AG20443 (cell line): Measurements from ENCODE around the gene CLDN7.

Source experiments
- DNase-seq: peaks from one replicate; pipeline ENCODE4 v3.0.0; 2012; ENCODE audit warnings: low spot score, mixed read lengths

Gene CLDN7

DNA sequence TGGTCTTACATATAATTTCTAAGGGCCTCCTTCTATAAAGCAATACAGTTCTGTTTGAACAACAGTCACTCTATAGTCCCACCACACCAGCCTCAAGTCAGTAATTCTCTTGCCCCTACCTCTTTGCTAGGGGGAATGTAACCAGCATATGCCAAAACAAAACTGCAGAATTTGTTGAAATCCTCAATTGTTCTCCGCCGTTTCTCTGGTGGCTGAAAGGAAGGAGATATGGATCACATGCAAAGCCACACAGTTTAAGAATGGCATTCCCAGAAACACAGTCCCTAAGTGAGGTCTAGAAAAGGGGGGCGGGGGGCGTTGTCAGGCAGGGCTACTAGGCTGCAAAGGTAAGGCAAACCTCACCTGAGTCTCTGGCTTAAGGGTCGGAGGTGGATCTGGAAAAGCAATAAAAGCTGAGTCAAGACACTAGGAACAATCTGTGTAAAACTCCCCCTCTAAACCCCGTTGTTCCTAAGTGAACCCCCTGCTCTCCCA is 25.0 kb downstream of the CLDN7 start:
- no peak for DNase-seq

- no peak for DNase-seq
These were observed 25.5 kb downstream of the CLDN7 start for GRCh38 chr17:7236808-7237207.

DNA sequence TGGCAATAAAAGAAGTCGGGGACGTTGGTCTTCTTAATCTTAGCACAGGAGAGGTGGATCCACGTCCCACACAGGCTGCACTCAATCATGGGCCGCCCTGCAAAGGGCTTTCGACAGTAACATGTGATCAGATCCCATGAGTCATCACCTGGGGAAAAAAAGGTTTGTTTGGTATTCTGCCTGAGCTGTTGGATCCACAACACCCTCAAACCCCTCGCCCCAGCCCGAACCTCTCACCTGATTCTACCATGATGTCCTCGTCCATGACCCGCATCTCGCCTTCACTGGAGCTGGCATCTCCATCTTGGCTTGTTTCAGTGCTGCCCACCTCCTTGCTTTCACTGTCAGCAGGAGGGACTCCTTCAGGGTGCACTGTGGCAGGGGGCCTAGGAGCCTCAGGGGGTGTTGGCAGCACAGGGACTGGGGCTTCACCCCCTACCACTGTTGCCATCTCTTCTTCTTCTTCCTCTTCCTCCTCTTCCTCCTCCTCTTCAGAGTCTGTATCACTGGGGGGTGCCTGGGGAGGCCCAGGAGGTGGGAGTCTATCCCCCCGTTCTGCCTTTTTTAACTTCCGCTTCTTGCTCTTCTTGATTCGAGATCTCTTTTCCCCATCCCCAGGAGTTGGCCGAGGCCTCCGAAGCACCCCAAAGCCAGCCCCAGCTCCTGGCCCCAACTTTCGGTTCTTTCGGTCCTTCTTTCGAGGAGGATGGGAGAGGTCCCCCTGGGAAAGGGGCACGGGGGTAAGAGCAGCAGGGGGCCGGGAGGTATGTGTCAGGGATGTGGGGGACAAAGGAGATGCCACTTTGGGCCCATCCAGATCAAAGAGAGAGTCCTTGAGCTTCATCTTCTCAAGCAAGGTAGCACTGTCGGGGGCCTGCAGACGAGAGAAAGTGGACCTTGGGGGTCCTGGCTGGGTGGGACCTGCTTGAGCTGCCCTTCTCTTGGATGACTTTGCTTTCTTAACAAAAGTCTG is 26.3 kb downstream of the CLDN7 start:
- no peak for DNase-seq

DNA sequence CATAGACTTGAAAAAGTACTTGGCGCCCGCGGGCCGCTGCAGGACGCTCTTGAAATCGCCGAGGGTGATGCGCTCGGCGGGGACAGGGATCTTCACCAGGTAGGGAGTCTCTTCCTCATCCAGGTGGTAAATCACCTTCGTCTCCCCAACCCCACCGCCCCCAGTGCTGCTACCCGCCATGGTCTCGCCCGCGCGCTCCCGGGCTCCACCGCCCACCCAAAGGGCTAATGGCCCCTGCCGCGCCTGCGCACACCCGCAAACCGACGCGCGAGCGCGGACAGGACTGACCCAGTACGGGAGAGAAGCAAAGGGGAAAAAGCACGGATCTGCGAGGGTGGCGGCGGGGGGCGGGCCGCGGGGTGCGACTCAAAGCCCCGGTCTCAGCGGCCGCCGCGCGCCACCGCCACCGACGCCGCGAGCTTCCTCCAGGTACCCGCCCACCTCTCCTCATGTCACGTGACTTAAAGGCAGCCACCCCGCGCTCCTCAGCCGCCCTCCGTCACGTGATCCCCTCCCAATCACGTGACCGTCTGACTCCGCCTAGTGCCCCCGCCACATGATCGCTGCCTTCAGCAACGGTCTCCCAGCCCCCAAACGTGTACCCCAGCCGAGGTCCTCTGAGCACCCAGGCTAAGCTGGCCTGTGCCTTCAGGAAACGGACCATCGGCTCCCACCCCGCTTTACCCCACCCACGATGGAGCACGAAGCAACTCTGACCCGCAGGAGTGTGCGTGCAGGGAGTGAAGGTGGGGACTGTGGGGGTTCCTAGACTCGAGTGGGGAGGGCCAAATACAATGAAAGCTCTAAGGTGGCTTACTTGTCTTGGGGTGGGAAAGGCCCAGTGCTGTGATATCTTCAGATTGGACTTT is 28.0 kb downstream of the CLDN7 start, which contains the start of gene DVL2:
Gene DVL2, minus strand, starts transcription at position 435 of the 869 bp plus-strand sequence. Its CDS starts 255 bp downstream, at position 180.
- DNase-seq, result peak; percentile 95

- no peak for DNase-seq
These were observed 28.6 kb downstream of the CLDN7 start for GRCh38 chr17:7233701-7234082.

DNA sequence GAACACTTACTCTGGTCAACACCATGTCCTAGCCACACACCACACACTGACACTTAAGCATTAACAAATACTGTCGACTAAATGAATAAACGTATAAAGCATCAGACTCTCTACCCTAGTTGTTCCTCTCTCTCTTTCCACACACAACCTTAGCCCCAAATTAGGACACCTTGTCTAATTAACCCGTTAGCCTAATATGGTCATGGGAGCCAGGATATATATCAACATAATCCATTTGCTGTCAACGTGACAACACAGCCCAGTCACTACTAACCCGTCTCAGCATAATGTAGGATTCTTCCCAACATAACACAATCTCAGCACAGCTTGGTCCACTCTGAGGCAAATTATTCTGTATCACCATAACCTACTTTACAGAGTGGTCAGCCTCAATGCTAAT is 30.2 kb downstream of the CLDN7 start:
- DNase-seq, result no peak

- no peak for DNase-seq
These were observed 32.8 kb downstream of the CLDN7 start for GRCh38 chr17:7229504-7229903.

DNA sequence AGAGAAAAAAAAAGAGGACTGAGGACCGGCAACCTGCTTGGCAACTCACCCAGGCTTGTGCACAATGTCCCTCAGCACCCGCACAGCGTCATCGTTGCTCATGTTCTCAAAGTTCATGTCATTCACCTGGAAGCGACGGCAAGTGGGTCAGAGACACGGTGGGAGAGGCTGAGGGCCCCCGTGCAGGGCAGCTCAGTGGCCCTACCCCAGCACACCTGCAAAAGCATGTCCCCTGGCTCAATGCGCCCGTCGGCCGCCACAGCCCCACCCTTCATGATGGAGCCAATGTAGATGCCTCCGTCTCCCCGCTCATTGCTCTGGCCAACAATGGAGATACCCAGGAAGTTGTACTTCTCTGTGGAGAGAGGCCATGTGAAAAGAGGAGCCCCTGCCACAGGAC is 33.4 kb downstream of the CLDN7 start:
- no peak for DNase-seq

GRCh38 chr17:7226721-7227710 is 35.3 kb downstream of the CLDN7 start:
- DNase-seq, result no peak

- no peak for DNase-seq
These were observed 36.5 kb downstream of the CLDN7 start for GRCh38 chr17:7225711-7226331.

DNA sequence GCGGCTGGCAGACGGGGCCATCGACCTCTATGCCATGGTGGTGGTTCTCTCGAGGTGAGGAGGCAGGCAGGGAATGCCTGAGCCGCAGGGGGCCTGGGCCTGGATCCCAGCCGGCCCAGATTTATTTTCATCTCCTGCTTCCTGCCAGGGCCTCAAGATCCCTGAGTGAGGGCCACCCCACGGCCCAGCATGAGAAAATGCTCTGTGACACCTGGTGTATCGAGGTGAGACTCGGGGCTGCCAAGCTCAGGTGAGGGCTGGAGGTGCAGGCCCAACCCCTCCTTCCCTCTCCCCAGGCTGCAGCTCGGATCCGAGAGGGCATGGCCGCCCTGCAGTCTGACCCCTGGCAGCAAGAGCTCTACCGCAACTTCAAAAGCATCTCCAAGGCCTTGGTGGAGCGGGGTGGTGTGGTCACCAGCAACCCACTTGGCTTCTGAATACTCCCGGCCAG is 37.6 kb downstream of the CLDN7 start:
- no peak for DNase-seq

DNA sequence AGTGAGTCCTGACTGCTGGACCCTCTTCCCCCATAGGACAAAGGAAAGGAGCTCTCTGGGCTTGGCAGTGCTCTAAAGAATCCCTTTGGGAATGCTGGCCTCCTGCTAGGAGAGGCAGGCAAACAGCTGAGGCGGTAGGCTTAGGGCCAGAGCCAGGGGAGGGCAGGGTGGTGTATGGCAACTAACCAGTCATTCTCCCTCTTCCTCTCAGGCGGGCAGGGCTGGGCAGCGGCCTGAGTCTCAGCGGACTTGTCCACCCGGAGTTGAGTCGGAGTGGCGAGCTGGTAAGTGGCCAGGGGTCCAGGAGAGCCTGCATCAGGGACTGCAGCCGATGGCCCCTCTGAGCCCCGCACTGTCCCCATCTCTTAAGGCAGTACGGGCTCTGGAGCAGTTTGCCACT is 38.2 kb downstream of the CLDN7 start:
- no peak for DNase-seq

DNA sequence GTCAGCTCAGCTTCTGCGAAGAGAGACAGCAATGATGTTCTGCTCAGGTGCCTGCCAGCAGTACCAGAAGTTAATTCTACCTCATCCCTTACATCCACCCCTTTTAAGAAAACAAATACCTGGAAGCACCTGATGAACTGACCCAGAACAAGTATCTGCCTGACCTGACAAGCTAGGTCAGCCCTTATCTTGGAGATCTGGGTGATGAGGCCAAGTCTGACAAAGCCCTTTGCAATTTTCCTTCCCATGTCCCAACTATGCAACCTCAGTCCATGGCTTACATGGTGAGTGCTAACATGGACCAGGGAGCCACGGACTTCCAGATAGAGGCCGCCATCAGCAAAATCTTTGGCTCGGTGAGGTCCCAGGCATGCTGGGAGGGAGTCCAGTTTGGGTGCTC is 38.9 kb downstream of the CLDN7 start:
- no peak for DNase-seq

GRCh38 chr17:7222972-7223292 is 39.3 kb downstream of the CLDN7 start:
- no peak for DNase-seq

GRCh38 chr17:7222093-7222971 is 39.9 kb downstream of the CLDN7 start:
- no peak for DNase-seq

DNA sequence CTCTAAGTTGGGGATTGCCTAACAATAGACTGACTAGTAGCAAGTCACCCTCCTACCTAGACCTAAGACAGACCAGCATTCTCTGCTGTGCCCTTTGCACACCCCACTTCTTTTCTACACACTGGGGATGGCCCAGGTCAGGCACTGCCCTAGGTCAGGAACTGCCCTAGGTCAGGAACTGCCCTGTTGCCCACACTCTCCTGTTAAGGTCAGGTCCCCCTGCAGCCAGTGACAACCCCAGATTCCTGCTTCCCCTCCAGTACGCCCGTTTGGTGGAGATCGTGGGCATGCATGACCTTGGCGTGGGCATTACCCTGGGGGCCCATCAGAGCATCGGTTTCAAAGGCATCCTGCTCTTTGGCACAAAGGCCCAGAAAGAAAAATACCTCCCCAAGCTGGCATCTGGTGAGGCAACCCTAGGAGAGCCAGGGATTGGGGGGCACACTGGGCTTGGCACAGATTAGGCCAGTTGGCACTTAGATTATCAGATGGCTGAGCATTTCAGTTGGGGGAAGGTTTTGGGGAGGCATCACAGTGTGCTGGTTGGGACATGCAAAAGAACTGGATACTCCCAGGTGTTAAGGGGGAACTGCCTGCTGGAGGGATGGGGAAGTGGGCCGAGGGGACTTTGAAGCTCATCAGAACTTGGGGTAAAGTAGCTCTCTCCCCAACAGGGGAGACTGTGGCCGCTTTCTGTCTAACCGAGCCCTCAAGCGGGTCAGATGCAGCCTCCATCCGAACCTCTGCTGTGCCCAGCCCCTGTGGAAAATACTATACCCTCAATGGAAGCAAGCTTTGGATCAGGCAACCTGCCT is 40.8 kb downstream of the CLDN7 start:
- DNase-seq, result no peak

DNA sequence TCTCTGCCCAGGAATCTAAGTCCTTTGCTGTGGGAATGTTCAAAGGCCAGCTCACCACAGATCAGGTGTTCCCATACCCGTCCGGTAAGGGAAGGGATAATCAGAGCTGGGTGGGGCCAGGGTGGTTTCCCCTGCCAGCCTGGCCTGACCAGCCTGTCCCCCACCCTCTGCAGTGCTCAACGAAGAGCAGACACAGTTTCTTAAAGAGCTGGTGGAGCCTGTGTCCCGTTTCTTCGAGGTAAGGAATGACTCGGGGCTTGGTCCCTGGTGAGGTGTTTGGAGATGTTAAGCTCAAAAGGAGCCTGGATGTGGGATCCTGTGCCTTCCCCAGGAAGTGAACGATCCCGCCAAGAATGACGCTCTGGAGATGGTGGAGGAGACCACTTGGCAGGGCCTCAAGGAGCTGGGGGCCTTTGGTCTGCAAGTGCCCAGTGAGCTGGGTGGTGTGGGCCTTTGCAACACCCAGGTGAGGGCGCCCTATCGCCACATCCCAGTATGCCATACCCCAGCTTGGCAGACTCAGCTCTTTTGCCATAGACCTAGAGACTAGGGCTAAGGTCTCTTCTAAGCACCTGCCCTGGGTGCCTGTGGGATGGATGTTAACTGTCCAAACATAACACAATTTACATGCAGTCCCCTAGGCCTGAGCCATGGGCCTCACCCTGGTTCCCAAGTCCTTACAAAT is 41.5 kb downstream of the CLDN7 start:
- DNase-seq, result peak; percentile 58

DNA sequence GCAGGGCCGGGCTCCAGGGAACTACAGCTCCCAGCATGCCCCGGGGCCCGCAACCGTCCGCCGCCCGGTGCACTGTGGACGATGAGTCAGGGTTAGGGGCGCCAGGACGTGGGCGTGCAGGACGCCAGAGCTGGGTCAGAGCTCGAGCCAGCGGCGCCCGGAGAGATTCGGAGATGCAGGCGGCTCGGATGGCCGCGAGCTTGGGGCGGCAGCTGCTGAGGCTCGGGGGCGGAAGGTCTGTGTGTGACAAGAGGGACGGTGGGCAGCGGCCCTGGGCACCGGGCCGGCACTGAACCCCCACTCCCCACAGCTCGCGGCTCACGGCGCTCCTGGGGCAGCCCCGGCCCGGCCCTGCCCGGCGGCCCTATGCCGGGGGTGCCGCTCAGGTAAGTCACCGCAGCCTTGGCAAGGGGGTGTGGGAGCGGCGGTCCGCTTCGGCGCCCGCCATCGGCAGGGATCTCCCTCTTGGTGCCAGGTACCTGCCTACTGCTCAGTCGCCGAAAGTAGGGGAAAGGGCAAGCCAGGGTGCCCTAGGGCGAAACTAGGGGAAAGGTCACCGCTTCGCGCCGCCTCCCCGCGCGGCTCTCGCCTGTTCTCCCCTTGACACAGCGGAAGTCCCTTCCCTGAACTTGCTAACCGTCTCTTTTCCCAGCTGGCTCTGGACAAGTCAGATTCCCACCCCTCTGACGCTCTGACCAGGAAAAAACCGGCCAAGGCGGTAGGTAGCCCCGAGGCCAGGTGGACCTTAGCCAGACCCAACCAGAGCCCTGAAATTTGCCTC is 42.3 kb downstream of the CLDN7 start, which contains the start of the genes ACADVL and DLG4:
Gene ACADVL, plus strand, starts transcription at position 127 of the 781 bp plus-strand sequence. Its CDS starts 47 bp downstream, at position 174.
Gene DLG4, minus strand, starts transcription at position 25 of the 781 bp plus-strand sequence.
- peak; percentile 94 for DNase-seq
